Heart right ventricle (tissue), 16 donors: ENCODE data around the gene FANCG. TPM values are rescaled to one million over a fixed set of nuclear protein-coding genes. Genes with fewer than 3 reads are reported as not detected.

Experiments
- ATAC-seq, 8 donors: fragments of 200-7000 bp; cut with Tn5 transposase; one replicate each; pipeline ENCODE4 v1.9.1; 2020; ENCODE audit warnings: mild to moderate bottlenecking in 8 of 8, moderate library complexity in 8 of 8, moderate number of reproducible peaks in 1 of 8
- DNase-seq, 2 donors: peaks; one replicate each; pipeline ENCODE4 v3.0.0-alpha.2; 2020
- H3K27ac ChIP-seq, 10 donors: fragments of 200-600 bp; sonication (generic) in 2 of 10; one replicate each; pipeline versions ENCODE4 v1.5.0 to v1.8.0; 2020 to 2022; ENCODE audit warnings: mild to moderate bottlenecking in 3 of 10
- H3K27me3 ChIP-seq, 7 donors: fragments of 200-600 bp; one replicate each; pipeline ENCODE4 v1.8.0; 2021 to 2022; ENCODE audit warnings: mild to moderate bottlenecking in 2 of 7
- H3K36me3 ChIP-seq, 9 donors: fragments of 200-600 bp; sonication (generic) in 1 of 9; one replicate each; pipeline versions ENCODE4 v1.5.0 to v1.8.0; 2020 to 2022; ENCODE audit warnings: mild to moderate bottlenecking in 2 of 9
- H3K4me1 ChIP-seq, 9 donors: fragments of 200-600 bp; sonication (generic) in 1 of 9; one replicate each; pipeline versions ENCODE4 v1.5.0 to v1.8.0; 2020 to 2022; ENCODE audit warnings: mild to moderate bottlenecking in 4 of 9
- H3K4me3 ChIP-seq, 10 donors: fragments of 200-600 bp; sonication (generic) in 2 of 10; one replicate each; pipeline versions ENCODE4 v1.5.0 to v1.8.0; 2020 to 2022; ENCODE audit warnings: mild to moderate bottlenecking in 7 of 10, moderate library complexity in 2 of 10
- H3K9me3 ChIP-seq, 11 donors: fragments of 200-600 bp in 10 of 11; sonication (generic) in 2 of 11; one replicate each; pipeline versions ENCODE4 v1.5.0 to v1.8.0; 2013 to 2022; ENCODE audit warnings: mild to moderate bottlenecking in 2 of 11, control low read depth in 1 of 11, moderate library complexity in 1 of 11
- WGBS, 2 donors: extraction: QIAGEN DNeasy Blood & Tissue Kit; methylation state at CpG; one replicate each; pipeline ENCODE4 v1.1.7; 2013; ENCODE audit warnings: inconsistent platforms in 1 of 2; 5-methylcytosine and 5-hydroxymethylcytosine counted together
- intact Hi-C, 10 donors: fragments of 100-400 bp; cut with DNase I; formaldehyde crosslinking; loops; one replicate each; pipeline versions ENCODE4 v1.11.1 to v1.14.2; 2022
- polyA plus RNA-seq, 2 donors: library from polyadenylated mRNA; stranded (reverse); fragments of 200-250 nt; gene quantifications; one replicate each; pipeline ENCODE4 v1.2.3, GENCODE V29; 2013
- total RNA-seq, 10 donors: library from RNA; stranded (reverse); fragmentation: NEBNext Ultra II Directional in 3 of 10; extraction: Animal tissue kit (Norgen Biotek cat#: 25700) in 3 of 10; gene quantifications; one replicate each; pipeline versions ENCODE4 v1.2.1 to v1.2.4, GENCODE V29; 2021 to 2023
- TF ChIP-seq, protein P1 (sequence below), 9 donors: fragments of 200-600 bp; sonication (generic) in 2 of 9; IDR thresholded peaks; one replicate each; pipeline versions ENCODE4 v1.5.0 to v1.8.0; 2021 to 2022; ENCODE audit warnings: antibody characterized with exemption in 9 of 9, mild to moderate bottlenecking in 5 of 9, moderate library complexity in 1 of 9
- donor health status: Arrhythmogenic right ventricular cardiomyopathy.
- donor health status: ischemic (EF 13 %, LVEDD 7.1; RV severe dilation, severe dysfunction).
- donor health status: healthy with polysubstance abuse.
- donor health status: DM: no; HTN: yes; CAD: no.
- donor health status: DM: no; HTN: no; CAD: no.
- donor health status: ischemic (EF 25% LVEDD 6.9; RV normal size, moderate dysfunction).
- donor health status: ischemic (EF 25% LVEDD 5.7; RV mildly dilated, moderate dysfunction).
- donor health status: healthy.
- donor health status: DM: yes; HTN: yes; CAD: no.
- donor health status: Ischemic cardiomyopathy.
- donor health status: ischemic (EF 35%, LVEDD 5.7; RV mildly dilated, moderate dysfunction).
- donor health status: nonischemic (EF 11% LVEDD 7.7; RV severe dilation, severe dysfunction).
- donor health status: DM: yes; HTN: yes; CAD: no.
- donor health status: PGD.
- donor health status: ischemic (EF 29% LVEDD 5.4; RV normal size, mild dysfunction).
- donor health status: nonischemic (EF 23%, LVEDD 6.1; RV moderate dilation, normal function).

The FANCG gene
- total and polyA plus RNA-seq, 12 donors, result 2.6 to 9.8 (median 4.5) TPM

DNA sequence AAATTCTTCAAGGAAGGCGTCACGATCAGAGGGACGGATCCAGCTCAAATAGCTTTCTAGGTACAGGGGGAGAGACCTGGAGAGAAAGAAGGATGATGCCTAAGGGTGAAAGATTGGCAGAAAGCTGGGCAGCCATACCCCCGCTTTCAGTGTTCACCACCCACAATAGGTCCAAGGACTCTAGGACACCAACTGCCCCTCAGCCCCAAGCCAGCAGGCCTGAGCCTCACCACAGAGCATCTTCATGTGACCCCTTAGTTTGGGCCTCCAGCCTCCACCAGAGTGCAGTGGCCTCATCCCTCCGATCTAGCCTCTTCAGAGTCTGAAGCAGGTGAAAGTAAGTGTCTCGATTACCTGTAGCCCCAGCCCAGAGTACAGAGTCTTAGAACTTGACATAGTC lies 5.6 kb downstream of the FANCG start:
- intact Hi-C loops, result loop anchor here in 4 of 10 donors (5.0 to 10.0 kb wide), 4 partner anchors 38 to 87 kb away; partner anchors contain the start of gene DNAJB5 (in 2 of the 4)
- no peak overlapping the region for H3K27ac ChIP-seq
- no peak for DNase-seq
- H3K27me3 ChIP-seq, result no peaks in the 10 kb centered on the region
- H3K4me1 ChIP-seq, result peaks cover 0 to 42% (median 30%) of the 10 kb centered on the region in 9 donors
- TF ChIP-seq, protein P1, sequence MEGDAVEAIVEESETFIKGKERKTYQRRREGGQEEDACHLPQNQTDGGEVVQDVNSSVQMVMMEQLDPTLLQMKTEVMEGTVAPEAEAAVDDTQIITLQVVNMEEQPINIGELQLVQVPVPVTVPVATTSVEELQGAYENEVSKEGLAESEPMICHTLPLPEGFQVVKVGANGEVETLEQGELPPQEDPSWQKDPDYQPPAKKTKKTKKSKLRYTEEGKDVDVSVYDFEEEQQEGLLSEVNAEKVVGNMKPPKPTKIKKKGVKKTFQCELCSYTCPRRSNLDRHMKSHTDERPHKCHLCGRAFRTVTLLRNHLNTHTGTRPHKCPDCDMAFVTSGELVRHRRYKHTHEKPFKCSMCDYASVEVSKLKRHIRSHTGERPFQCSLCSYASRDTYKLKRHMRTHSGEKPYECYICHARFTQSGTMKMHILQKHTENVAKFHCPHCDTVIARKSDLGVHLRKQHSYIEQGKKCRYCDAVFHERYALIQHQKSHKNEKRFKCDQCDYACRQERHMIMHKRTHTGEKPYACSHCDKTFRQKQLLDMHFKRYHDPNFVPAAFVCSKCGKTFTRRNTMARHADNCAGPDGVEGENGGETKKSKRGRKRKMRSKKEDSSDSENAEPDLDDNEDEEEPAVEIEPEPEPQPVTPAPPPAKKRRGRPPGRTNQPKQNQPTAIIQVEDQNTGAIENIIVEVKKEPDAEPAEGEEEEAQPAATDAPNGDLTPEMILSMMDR (IDR thresholded peaks at IDR 0.05), result no peak
- 95 to 98% methylated on average over 6 of the region's 6 CpGs for WGBS, 2 donors
- H3K4me3 ChIP-seq, result no peak overlapping the region
- no peaks in the 10 kb centered on the region for H3K9me3 ChIP-seq
- H3K36me3 ChIP-seq, result peaks cover 0 to 48% (median 0%) of the 10 kb centered on the region in 9 donors
- ATAC-seq, result no peak

DNA sequence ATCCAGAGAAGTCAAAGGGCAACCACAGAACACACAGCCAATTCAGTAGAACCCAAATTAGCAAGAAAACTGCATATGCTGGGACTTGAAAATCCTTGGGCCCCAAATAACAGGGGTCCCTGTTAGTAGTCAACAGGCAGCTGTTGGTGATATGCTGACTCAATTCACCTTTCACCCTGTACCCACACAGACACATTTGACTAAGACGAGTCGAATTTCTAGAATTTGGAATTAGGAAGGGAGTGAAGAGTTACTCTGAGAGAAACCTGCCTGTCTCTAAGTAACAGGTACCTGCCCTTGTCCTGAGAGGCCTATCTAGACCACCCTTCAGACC lies 6.5 kb downstream of the FANCG start:
- Histone ChIP-seq H3K27ac (peak overlapping the region in 8 of 10 donors; percentile 45 to 100 (median 100)), H3K36me3 (peaks cover 0 to 56% (median 0%) of the 10 kb centered on the region in 9 donors), H3K9me3 (no peaks in the 10 kb centered on the region), H3K4me3 (peak overlapping the region in 4 of 10 donors; percentile 89 to 100 (median 98)), H3K4me1 (peaks cover 0 to 42% (median 33%) of the 10 kb centered on the region in 9 donors), H3K27me3 (no peaks in the 10 kb centered on the region)
- intact Hi-C loops, result loop anchor here in 4 of 10 donors (2.0 to 10.0 kb wide), 5 partner anchors 24 to 86 kb away; partner anchors contain the start of genes DNAJB5 (in 2 of the 4) and PIGO (in 1 of the 4)
- ATAC-seq (no peak), DNase-seq (no peak)
- TF ChIP-seq, protein P1 (IDR thresholded peaks at IDR 0.05), result no peak
- WGBS, 2 donors, result 97 to 98% methylated on average over 2 of the region's 2 CpGs

DNA sequence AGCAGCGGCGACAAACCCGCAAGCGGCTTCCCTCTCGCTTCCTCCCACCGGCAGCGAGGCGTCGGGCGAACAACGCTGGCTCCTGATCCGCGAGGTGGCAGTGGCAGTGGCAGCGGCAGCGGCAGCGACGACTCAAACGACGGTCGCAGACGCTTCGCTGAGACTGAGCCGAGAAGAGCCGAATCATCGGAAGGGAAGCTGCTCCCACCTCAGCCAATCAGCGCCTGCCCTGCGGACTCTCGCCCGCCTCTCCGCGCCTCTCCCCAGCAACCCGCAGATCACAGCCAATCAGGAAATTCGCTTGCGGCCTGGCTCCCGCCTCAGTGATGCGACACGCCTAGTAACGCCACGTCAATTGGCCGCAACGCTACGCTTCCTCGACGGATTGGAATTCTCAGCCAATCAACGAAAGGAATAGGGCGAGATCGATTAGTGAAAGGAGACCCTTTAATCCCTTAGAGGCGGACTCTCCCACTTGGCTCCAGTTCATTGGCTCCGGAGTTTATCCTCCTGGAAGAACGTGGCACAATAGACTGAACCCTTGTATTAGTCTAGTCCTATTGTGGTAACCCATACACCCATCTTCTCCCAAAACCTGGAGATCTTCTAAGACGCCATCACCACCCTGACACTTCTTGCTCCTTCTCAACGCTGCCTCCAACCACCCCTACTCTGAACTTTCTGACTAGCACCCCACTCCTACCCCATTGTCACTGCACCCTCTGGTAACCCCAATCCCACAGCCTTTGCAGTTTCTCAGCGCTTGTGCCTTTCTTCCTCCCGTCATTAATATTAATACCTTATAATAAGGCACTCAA lies 7.1 kb downstream of the FANCG start, which contains the start of gene VCP:
Gene VCP (minus strand): TSS at position 165 of the 818 bp plus-strand sequence. CDS start 272 bp downstream, outside the sequence.
- H3K27ac ChIP-seq, result peak within 1 kb of the TSS; percentile 96 to 100 (median 100)
- peak; percentile 97 to 99 for DNase-seq
- H3K27me3 ChIP-seq, result no peaks in the 10 kb centered on the region
- H3K4me3 ChIP-seq, result peak within 1 kb of the TSS; percentile 73 to 100 (median 92)
- peak; percentile 92 to 97 (median 96) for ATAC-seq
- H3K9me3 ChIP-seq, result no peaks in the 10 kb centered on the region
- intact Hi-C loops, result loop anchor here in 4 of 10 donors (2.0 to 10.0 kb wide), 5 partner anchors 24 to 85 kb away; partner anchors contain the start of genes DNAJB5 (in 2 of the 4) and PIGO (in 1 of the 4)
- TF ChIP-seq, protein P1 (IDR thresholded peaks at IDR 0.05), result no peak
- WGBS, 2 donors, result 4 to 5% methylated on average over 54 of the region's 54 CpGs
- H3K4me1 ChIP-seq, result peaks cover 0 to 44% (median 39%) of the 10 kb centered on the region in 9 donors
- H3K36me3 ChIP-seq, result peaks cover 0 to 62% (median 5%) of the 10 kb centered on the region in 9 donors

DNA sequence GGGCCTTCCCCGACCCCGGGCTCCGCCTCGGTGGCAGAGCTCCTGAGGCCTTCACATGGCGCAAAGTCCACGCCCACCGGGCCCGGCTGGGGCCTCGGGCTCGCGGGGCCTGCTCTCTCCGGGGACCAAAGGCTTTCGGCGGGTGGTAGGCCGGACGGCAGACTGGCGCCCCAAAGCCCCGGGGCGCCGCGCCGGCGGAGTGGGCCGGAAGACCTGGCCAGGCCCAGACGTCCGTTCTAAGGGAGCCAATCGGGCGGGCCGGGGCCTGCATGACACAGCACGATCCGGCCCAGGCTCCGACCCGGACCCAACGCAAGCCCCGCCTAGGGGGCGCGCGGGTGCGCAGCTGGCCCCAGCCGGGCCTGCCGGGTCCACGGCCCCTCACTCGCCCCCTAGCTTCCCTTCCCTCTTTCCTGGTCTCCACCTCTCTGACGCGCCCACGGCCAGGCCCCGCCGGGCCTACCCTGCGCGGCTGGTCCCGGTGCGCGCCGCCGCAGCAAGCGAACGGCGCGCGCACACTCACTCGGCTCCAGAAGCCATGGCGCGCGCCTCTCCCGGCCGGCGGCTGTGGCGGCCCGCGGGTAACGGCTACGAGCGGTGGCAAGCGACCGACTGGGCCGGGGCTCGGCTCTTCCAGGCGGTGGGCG lies 7.8 kb downstream of the FANCG start:
- Histone ChIP-seq H3K9me3 (no peaks in the 10 kb centered on the region), H3K27me3 (no peaks in the 10 kb centered on the region), H3K4me1 (peaks cover 0 to 49% (median 39%) of the 10 kb centered on the region in 9 donors), H3K27ac (peak overlapping the region; percentile 96 to 100 (median 100)), H3K36me3 (peaks cover 0 to 67% (median 13%) of the 10 kb centered on the region in 9 donors), H3K4me3 (peak overlapping the region; percentile 73 to 100 (median 92))
- ATAC-seq, result peak; percentile 66 to 88 (median 85)
- WGBS, 2 donors, result 0 to 1% methylated on average over 61 to 79 of the region's 79 CpGs
- TF ChIP-seq, protein P1 (IDR thresholded peaks at IDR 0.05), result peak in 8 of 9 donors; percentile 15 to 68 (median 48)
- intact Hi-C loops, result loop anchor here in 4 of 10 donors (2.0 to 10.0 kb wide), 5 partner anchors 25 to 85 kb away; partner anchors contain the start of genes DNAJB5 (in 2 of the 4) and PIGO (in 1 of the 4)
- DNase-seq, result peak; percentile 86
